GM23248 (cell line): ENCODE measurements around the gene PWWP2A.

Source experiments
- EZH2 ChIP-seq: fragments of 200-600 bp; sonication (generic); IDR thresholded peaks from 2 replicates; pipeline ENCODE4 v1.6.1; 2018; ENCODE audit warnings: antibody characterized with exemption, mild to moderate bottlenecking; ENCODE audit not compliant: insufficient read depth, poor library complexity, severe bottlenecking
- EZH2phosphoT487 ChIP-seq: fragments of 200-600 bp; sonication (generic); IDR thresholded peaks from 2 replicates; pipeline ENCODE4 v1.6.1; 2018; ENCODE audit warnings: antibody characterized with exemption, moderate library complexity, mild to moderate bottlenecking, low read depth; ENCODE audit not compliant: insufficient read depth

- TF ChIP-seq EZH2 (no peak), EZH2phosphoT487 (no peak)
These were observed 42.3 kb downstream of the PWWP2A start for GRCh38 chr5:160076997-160077396.
